Uterus (tissue), 2 donors: ENCODE measurements around the gene AFMID.

Experiments used
- POLR2A ChIP-seq, 2 donors: fragments of 450-650 bp; IDR thresholded peaks; one replicate each; pipeline ENCODE4 v1.6.1; 2016; ENCODE audit warnings: antibody characterized with exemption in 2 of 2, mild to moderate bottlenecking in 1 of 2, moderate library complexity in 1 of 2
- TF ChIP-seq, protein P1 (sequence below), 4 experiments: fragments of 200-600 bp in 2 of 4; fragments of 450-650 bp in 2 of 4; sonication (generic) in 2 of 4; IDR thresholded peaks; one replicate each; pipeline ENCODE4 v1.5.1; 2016 to 2019; ENCODE audit warnings: antibody characterized with exemption in 4 of 4, mild to moderate bottlenecking in 2 of 4, moderate library complexity in 1 of 4

GRCh38 chr17:78240012-78240655, 53.0 kb downstream of the AFMID start:
- TF ChIP-seq, protein P1, sequence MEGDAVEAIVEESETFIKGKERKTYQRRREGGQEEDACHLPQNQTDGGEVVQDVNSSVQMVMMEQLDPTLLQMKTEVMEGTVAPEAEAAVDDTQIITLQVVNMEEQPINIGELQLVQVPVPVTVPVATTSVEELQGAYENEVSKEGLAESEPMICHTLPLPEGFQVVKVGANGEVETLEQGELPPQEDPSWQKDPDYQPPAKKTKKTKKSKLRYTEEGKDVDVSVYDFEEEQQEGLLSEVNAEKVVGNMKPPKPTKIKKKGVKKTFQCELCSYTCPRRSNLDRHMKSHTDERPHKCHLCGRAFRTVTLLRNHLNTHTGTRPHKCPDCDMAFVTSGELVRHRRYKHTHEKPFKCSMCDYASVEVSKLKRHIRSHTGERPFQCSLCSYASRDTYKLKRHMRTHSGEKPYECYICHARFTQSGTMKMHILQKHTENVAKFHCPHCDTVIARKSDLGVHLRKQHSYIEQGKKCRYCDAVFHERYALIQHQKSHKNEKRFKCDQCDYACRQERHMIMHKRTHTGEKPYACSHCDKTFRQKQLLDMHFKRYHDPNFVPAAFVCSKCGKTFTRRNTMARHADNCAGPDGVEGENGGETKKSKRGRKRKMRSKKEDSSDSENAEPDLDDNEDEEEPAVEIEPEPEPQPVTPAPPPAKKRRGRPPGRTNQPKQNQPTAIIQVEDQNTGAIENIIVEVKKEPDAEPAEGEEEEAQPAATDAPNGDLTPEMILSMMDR (IDR thresholded peaks at IDR 0.05), result no peak
- no peak for TF ChIP-seq POLR2A (IDR thresholded peaks at IDR 0.05)
